ENCODE measurements around the gene HNRNPDL.
"Not testable (repeated sequence)": the region's sequence is repeated elsewhere in the genome, so short reads cannot be mapped to it uniquely, and the experiment has no call there.

HNRNPDL gene

GRCh38 chr4:82388405-82388804 is 41.9 kb downstream of the HNRNPDL start:
- TF ChIP-seq Cebpa-rat (IDR thresholded peaks at IDR 0.05) = no peak
- Histone ChIP-seq H3K4me1 (no peaks in the 10 kb centered on the region), H4K20me1 (no peaks in the 10 kb centered on the region), H3K27me3 (no peaks in the 10 kb centered on the region), H3K4me2 (no peak overlapping the region), H3K36me3 (peaks cover 0 to 9% (median 4%) of the 10 kb centered on the region in 11 experiments; a peak in 8 of 22 replicates), H3K9ac (no peak overlapping the region), H3K4me3 (no peak overlapping the region), H3K9me3 (replicated peaks in 1 of 11) (peaks cover 18 to 37% (median 35%) of the 10 kb centered on the region in 11 experiments), H3K27ac (no peak overlapping the region)

GRCh38 chr4:82386312-82386711 is 44.0 kb downstream of the HNRNPDL start:
- H4K20me1 ChIP-seq, H3K27me3 ChIP-seq, H3K4me3 ChIP-seq: not testable (repeated sequence)

GRCh38 chr4:82382751-82383150 is 47.5 kb downstream of the HNRNPDL start:
- H3K36me3 ChIP-seq = peaks cover 9 to 57% (median 23%) of the 10 kb centered on the region in 11 experiments; a peak in 20 of 22 replicates
- H3K4me1 ChIP-seq = no peaks in the 10 kb centered on the region
- no peak overlapping the region for H3K27ac ChIP-seq
- H3K4me2 ChIP-seq = no peak overlapping the region
- H3K4me3 ChIP-seq = no peak overlapping the region
- peaks cover 36 to 81% (median 77%) of the 10 kb centered on the region in 11 experiments for H3K9me3 ChIP-seq (replicated peaks in 1 of 11)
- TF ChIP-seq Cebpa-rat (IDR thresholded peaks at IDR 0.05) = no peak
- no peak overlapping the region for H3K9ac ChIP-seq
- no peaks in the 10 kb centered on the region for H4K20me1 ChIP-seq
- no peaks in the 10 kb centered on the region for H3K27me3 ChIP-seq

More at GRCh38 chr4:82386312-82386711, 44.0 kb downstream of the HNRNPDL start:
- H3K4me2 ChIP-seq, H3K27ac ChIP-seq, H3K4me1 ChIP-seq, H3K9ac ChIP-seq: not testable (repeated sequence)
- Histone ChIP-seq H3K9me3 (replicated peaks in 1 of 11) (peaks cover 20 to 57% (median 55%) of the 10 kb centered on the region in 11 experiments), H3K36me3 (peaks cover 0 to 26% (median 10%) of the 10 kb centered on the region in 11 experiments; a peak in 16 of 22 replicates)

GRCh38 chr4:82381661-82382296 is 48.5 kb downstream of the HNRNPDL start:
- Histone ChIP-seq H3K27ac (no peak overlapping the region), H3K4me2 (no peak overlapping the region), H3K36me3 (peaks cover 9 to 66% (median 29%) of the 10 kb centered on the region in 11 experiments; a peak in 20 of 22 replicates), H3K9ac (no peak overlapping the region), H3K4me3 (no peak overlapping the region), H4K20me1 (no peaks in the 10 kb centered on the region), H3K27me3 (no peaks in the 10 kb centered on the region), H3K4me1 (0 out of 20 replicates have a peak, but pooled peaks cover 0 to 5% (median 0%) of the 10 kb centered on the region in 10 experiments), H3K9me3 (replicated peaks in 1 of 11) (peaks cover 36 to 78% (median 73%) of the 10 kb centered on the region in 11 experiments)
- no peak for TF ChIP-seq Cebpa-rat (IDR thresholded peaks at IDR 0.05)

- H3K9me3 ChIP-seq (replicated peaks in 1 of 11) = peaks cover 32 to 73% (median 68%) of the 10 kb centered on the region in 11 experiments
- TF ChIP-seq Cebpa-rat (IDR thresholded peaks at IDR 0.05) = no peak
- H3K4me3 ChIP-seq = peak overlapping the region in 5 of 10 experiments; percentile 6 to 10 (median 8); a peak in 2 of 20 replicates
- no peaks in the 10 kb centered on the region for H3K27me3 ChIP-seq
- H3K27ac ChIP-seq = no peak overlapping the region
- no peak overlapping the region for H3K4me2 ChIP-seq
- H3K9ac ChIP-seq = no peak overlapping the region
- no peaks in the 10 kb centered on the region; a peak in 1 of 22 replicates for H4K20me1 ChIP-seq
- peaks cover 2 to 11% (median 3%) of the 10 kb centered on the region in 10 experiments; a peak in 19 of 20 replicates for H3K4me1 ChIP-seq
- H3K36me3 ChIP-seq = peaks cover 9 to 72% (median 29%) of the 10 kb centered on the region in 11 experiments; a peak in 20 of 22 replicates
Observed at GRCh38 chr4:82381235-82381634, 49.0 kb downstream of the HNRNPDL start.

- H3K4me2 ChIP-seq = no peak overlapping the region
- H3K9ac ChIP-seq = no peak overlapping the region
- H4K20me1 ChIP-seq = no peaks in the 10 kb centered on the region; a peak in 1 of 22 replicates
- TF ChIP-seq Cebpa-rat (IDR thresholded peaks at IDR 0.05) = no peak
- no peak overlapping the region for H3K27ac ChIP-seq
- peaks cover 9 to 72% (median 29%) of the 10 kb centered on the region in 11 experiments; a peak in 20 of 22 replicates for H3K36me3 ChIP-seq
- H3K9me3 ChIP-seq (replicated peaks in 1 of 11) = peaks cover 28 to 69% (median 64%) of the 10 kb centered on the region in 11 experiments
- H3K4me1 ChIP-seq = peaks cover 6 to 15% (median 7%) of the 10 kb centered on the region in 10 experiments
- H3K4me3 ChIP-seq = peak overlapping the region in 5 of 10 experiments; percentile 6 to 10 (median 8); a peak in 2 of 20 replicates
- H3K27me3 ChIP-seq = no peaks in the 10 kb centered on the region
Observed at GRCh38 chr4:82380831-82381230, 49.4 kb downstream of the HNRNPDL start.

GRCh38 chr4:82380344-82380743 is 49.9 kb downstream of the HNRNPDL start:
- Histone ChIP-seq H3K9me3 (replicated peaks in 1 of 11) (peaks cover 23 to 64% (median 59%) of the 10 kb centered on the region in 11 experiments), H3K27me3 (no peaks in the 10 kb centered on the region), H3K4me1 (peaks cover 9 to 18% (median 11%) of the 10 kb centered on the region in 10 experiments), H3K36me3 (peaks cover 9 to 72% (median 29%) of the 10 kb centered on the region in 11 experiments; a peak in 20 of 22 replicates), H3K27ac (no peak overlapping the region), H3K4me2 (no peak overlapping the region), H3K4me3 (peak overlapping the region in 4 of 10 experiments; percentile 6 to 9 (median 7); a peak in 2 of 20 replicates), H4K20me1 (no peaks in the 10 kb centered on the region; a peak in 1 of 22 replicates), H3K9ac (no peak overlapping the region)
- TF ChIP-seq Cebpa-rat (IDR thresholded peaks at IDR 0.05) = no peak

- peak overlapping the region in 9 of 10 experiments; percentile 85 to 100 (median 95); a peak in 12 of 20 replicates for H3K4me3 ChIP-seq
Observed at GRCh38 chr4:82376109-82376508, 54.2 kb downstream of the HNRNPDL start.

More at GRCh38 chr4:82376109-82376508, 54.2 kb downstream of the HNRNPDL start:
- Histone ChIP-seq H3K4me1 (peaks cover 9 to 18% (median 13%) of the 10 kb centered on the region in 10 experiments), H3K27me3 (no peaks in the 10 kb centered on the region), H3K36me3 (peaks cover 9 to 62% (median 33%) of the 10 kb centered on the region in 11 experiments; a peak in 21 of 22 replicates), H4K20me1 (peaks cover 18 to 24% (median 22%) of the 10 kb centered on the region in 11 experiments), H3K27ac (no peak overlapping the region), H3K4me2 (peak overlapping the region; percentile 72 to 83 (median 79)), H3K9ac (peak overlapping the region in 5 of 11 experiments; percentile 6 to 100 (median 98); a peak in 4 of 22 replicates), H3K9me3 (replicated peaks in 1 of 11) (peaks cover 11 to 23% (median 19%) of the 10 kb centered on the region in 11 experiments)
- TF ChIP-seq Cebpa-rat (IDR thresholded peaks at IDR 0.05) = no peak
